ENCODE data around the gene UNC79.
A peak's percentile ranks its signal among the peaks of the same experiment; 100 is the strongest.

The UNC79 gene

DNA sequence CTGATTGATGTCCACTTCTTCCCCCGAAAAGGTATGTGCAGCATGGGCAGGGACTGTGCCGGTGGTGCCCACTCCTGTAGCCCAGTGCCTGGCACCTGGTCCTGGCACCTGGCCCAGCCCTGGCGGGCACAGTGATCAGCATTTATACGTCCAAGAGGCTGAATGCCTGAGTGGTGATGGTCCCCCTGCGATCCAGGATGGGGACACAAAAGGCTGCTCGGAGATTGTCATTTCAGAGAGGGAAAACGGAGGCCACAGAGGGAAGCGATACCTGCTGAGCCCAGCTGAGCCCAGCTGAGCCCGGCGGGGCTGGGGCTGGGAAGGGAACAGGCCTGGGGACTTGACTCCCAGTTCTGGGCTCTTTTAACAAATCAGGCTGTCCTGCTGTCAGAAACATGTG is 301.8 kb downstream of the UNC79 start:
- TF ChIP-seq, protein P1, sequence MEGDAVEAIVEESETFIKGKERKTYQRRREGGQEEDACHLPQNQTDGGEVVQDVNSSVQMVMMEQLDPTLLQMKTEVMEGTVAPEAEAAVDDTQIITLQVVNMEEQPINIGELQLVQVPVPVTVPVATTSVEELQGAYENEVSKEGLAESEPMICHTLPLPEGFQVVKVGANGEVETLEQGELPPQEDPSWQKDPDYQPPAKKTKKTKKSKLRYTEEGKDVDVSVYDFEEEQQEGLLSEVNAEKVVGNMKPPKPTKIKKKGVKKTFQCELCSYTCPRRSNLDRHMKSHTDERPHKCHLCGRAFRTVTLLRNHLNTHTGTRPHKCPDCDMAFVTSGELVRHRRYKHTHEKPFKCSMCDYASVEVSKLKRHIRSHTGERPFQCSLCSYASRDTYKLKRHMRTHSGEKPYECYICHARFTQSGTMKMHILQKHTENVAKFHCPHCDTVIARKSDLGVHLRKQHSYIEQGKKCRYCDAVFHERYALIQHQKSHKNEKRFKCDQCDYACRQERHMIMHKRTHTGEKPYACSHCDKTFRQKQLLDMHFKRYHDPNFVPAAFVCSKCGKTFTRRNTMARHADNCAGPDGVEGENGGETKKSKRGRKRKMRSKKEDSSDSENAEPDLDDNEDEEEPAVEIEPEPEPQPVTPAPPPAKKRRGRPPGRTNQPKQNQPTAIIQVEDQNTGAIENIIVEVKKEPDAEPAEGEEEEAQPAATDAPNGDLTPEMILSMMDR (IDR thresholded peaks at IDR 0.05; ENCODE audit: borderline replicate concordance, control extremely low read depth, extremely low read depth, insufficient read depth, missing control alignments): no peak
- in situ Hi-C loops (cut with MboI; ENCODE audit: low sequenced_read_pairs, unreplicated experiment): no loop called here
- no peak for DNase-seq (ENCODE audit: low spot score)

DNA sequence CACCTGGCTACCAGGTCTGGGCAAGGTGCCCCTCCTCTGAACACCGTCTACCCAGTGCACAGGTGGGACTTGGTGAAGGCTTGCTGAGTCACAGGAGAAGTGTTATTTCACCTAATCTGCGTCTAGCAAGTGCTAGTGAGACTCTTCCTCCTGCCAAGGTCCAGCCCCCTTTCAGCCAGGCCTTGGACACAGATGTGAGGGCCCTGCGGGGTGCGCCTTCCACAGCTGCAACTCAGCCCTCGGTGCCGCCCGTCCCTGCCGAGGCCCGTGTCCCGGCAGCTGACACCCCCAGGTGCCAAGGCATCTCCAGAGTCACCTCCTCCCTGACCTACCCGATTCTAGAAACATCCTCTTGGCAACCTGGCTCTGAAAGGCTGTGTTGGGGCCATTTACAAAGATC is 302.5 kb downstream of the UNC79 start:
- TF ChIP-seq, protein P1 (IDR thresholded peaks at IDR 0.05; ENCODE audit: borderline replicate concordance, control extremely low read depth, extremely low read depth, insufficient read depth, missing control alignments): no peak
- in situ Hi-C loops (cut with MboI; ENCODE audit: low sequenced_read_pairs, unreplicated experiment): no loop called here
- no peak for DNase-seq (ENCODE audit: low spot score)

- in situ Hi-C loops (cut with MboI; ENCODE audit: low sequenced_read_pairs, unreplicated experiment): no loop called here
- no peak for DNase-seq (ENCODE audit: low spot score)
- TF ChIP-seq, protein P1 (IDR thresholded peaks at IDR 0.05; ENCODE audit: borderline replicate concordance, control extremely low read depth, extremely low read depth, insufficient read depth, missing control alignments): no peak
Observed at GRCh38 chr14:93733631-93734030, 302.9 kb downstream of the UNC79 start.

DNA sequence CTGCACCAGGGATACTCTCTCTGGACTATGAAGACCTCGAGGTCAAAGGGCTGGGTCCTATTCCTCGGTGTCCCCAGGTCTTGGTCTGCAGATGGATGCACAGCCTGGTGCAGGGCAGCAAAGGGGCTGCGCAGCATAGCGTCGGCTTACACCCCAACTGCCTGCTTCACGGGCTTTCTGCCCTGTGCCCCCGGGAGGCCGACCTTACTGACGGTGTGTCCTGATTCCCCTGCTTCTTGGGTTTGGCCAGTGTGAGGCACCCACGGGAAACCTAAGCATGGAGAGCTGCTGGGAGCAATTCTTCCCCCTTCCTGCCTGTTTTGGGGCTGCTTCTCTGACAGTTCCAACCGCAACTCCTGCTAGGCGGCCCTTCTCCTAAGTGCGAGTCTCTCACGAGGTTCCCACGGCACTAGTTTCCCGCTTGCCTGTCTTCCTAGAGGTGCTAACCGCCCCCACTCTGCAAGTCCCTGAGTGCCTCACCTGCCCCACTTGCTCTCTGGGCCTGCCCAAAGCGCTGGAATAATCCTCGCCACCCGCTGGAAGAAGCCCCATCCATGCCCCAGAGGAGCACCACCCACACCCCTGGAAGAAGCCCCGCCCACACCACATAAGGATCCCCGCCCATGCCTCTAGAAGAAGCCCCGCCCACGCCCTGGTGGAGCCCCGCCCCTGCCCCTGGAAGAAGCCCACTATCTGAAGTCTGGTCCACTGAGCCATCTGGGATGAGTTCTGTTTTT is 303.5 kb downstream of the UNC79 start:
- TF ChIP-seq, protein P1 (IDR thresholded peaks at IDR 0.05; ENCODE audit: borderline replicate concordance, control extremely low read depth, extremely low read depth, insufficient read depth, missing control alignments): no peak
- in situ Hi-C loops (cut with MboI; ENCODE audit: low sequenced_read_pairs, unreplicated experiment): no loop called here
- no peak for DNase-seq (ENCODE audit: low spot score)

- in situ Hi-C loops (cut with MboI; ENCODE audit: low sequenced_read_pairs, unreplicated experiment): no loop called here
- DNase-seq (ENCODE audit: low spot score): no peak
- TF ChIP-seq, protein P1 (IDR thresholded peaks at IDR 0.05; ENCODE audit: borderline replicate concordance, control extremely low read depth, extremely low read depth, insufficient read depth, missing control alignments): no peak
Observed at GRCh38 chr14:93735206-93735605, 304.5 kb downstream of the UNC79 start.

- DNase-seq (ENCODE audit: low spot score): peak; percentile 59
- in situ Hi-C loops (cut with MboI; ENCODE audit: low sequenced_read_pairs, unreplicated experiment): no loop called here
- TF ChIP-seq, protein P1 (IDR thresholded peaks at IDR 0.05; ENCODE audit: borderline replicate concordance, control extremely low read depth, extremely low read depth, insufficient read depth, missing control alignments): no peak
Observed at GRCh38 chr14:93736378-93737014, 305.8 kb downstream of the UNC79 start.
